GM20000 (cell line): ENCODE results near the gene NUDT1.
A peak's percentile ranks its signal among the peaks of the same experiment; 100 is the strongest.

Experiments
- DNase-seq: peaks from one replicate; pipeline ENCODE4 v3.0.0; 2012; ENCODE audit warnings: low spot score
- CTCF ChIP-seq: IDR thresholded peaks from 2 replicates; pipeline ENCODE4 v1.5.1; 2012; ENCODE audit warnings: mild to moderate bottlenecking, control low read depth; ENCODE audit errors: extremely low read depth, missing control alignments

Gene NUDT1

DNA sequence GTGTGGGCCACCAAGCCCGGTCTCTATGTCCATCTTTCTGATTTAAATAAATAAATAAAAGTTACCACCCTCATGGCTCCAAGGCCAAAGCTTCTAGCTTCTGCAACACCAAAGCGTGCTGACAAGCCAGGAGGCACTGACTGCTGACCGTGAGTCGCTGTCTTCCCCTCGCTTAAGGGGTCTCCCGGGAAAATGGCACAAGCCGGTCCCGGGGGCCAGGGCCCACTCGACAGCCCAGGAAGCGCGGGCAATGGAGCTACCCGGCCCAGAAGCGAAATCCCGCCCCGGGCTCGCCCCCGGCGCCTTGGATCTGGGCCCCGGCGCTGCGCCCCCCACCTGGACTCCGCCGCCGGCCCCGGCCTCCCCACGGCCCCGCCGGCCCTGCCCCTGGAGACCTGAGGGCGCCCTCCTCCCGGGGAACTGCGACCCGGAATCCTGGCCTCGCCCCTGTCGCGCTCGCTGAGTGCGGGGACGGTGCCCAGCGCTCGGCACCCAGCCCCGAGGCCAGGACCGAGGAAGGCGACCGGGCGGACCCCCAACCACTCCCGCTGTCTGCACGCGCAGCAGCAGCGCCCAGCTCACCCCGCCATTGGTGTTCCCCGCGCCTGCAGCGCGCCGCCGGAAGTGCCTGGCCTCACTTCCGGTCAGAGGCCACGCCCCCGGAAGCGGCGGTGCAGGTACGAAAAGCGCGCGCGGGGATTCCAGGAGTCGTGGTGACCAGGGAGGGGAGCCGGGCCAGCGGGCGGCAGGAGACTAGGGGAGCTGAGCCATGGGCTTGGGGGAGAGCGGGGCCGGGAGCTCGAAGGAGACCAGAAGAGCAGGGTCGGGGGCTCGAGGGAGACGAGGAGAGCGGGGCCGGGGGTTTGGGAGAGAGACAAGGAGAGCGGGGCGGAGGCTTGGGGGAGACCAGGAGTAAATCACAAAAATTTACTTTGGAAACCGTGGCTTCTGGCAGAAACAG is at the start of gene NUDT1, which contains the start of gene MRM2:
Gene NUDT1 (plus strand): TSS at position 647 of the 961 bp plus-strand sequence. CDS start 2,349 bp downstream, outside the sequence.
Gene MRM2 (minus strand): TSS at position 626 of the 961 bp plus-strand sequence. CDS start 36 bp downstream, at position 590.
- TF ChIP-seq CTCF, result no peak
- DNase-seq, result peak; percentile 92

DNA sequence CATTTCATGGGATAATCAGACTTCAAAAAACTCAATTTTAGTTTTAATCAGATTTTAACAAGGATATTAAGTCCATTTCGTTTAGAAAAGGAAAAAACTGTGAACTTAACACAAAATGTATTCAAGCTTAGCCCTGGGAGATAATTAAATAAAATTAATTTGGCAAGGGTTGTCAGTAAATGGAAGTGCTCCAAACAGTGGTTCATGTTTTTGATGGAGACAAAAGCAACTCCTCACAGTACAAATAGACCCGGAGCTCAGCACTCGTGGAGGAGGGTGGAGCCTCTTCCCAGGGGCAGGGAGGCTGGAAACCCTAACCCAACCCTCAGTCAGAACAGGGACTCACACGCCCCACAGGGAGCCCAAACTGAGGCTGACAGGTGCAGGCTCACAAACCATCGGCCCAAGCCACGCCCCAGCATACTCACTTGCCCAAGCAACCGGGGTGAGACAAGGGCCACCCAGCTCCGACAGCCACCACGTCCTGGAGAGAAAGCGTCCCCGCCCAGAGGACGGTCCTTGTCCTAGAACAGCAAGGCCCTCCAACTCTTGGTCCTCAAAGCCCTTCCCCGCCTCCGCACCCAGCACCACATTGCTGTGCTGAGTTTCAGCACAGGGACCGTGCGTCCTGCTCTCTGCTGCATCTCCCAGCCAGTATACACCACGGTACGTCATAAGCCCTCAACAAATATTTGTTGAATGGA is 49.0 kb upstream of the NUDT1 start:
- no peak for DNase-seq
- TF ChIP-seq CTCF, result no peak

GRCh38 chr7:2193575-2194305 is 48.3 kb upstream of the NUDT1 start:
- no peak for DNase-seq

GRCh38 chr7:2195400-2196246 is 46.4 kb upstream of the NUDT1 start:
- no peak for DNase-seq

More at GRCh38 chr7:2193575-2194305, 48.3 kb upstream of the NUDT1 start:
- no peak for TF ChIP-seq CTCF

DNA sequence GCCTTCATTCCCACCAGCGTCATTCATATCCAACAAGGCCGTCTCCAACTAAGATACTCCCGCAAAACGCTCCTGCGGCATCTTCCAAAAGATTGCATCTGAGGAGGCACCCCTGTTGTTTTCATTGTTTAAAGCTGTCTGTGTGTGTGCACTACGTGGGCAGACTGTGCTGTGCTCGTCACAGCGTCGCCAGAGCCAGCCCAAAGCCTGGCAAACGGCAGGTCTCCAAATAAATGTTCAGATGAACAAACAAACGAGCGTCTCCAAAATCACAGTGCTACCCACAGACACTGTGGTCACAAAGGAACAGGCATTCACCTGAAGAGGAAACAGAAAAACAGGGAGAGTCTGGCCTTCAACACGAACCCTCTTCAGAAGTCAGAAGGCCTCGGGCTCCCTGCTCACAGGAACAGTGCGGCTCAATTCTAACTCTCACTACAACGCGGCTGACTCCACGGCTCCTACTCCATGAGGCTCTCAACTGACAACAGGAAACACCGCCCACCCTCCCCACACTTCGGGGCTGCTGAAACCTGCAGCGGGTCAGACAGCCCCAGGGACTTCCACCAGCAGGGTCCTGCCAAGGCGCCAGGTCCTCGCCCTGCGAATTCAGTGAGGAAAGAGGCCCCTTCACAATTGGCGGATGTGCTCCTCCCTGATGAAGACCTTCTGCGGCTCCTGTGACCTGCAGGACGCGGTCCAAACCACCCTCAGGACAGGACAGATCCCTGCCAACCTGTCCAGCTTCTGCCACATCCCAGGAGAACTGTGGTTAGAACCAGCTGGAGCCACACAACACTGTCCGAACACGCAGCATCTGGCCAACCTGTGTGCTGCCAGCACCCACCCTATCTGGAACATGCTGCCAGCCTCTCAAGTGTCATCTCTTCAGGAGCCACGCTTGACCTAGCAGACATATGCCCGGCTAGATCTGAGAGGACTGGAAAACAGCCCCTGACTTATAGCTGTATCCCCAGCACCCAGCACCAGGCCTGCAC is 45.3 kb upstream of the NUDT1 start:
- TF ChIP-seq CTCF, result no peak
- DNase-seq, result no peak

More at GRCh38 chr7:2195400-2196246, 46.4 kb upstream of the NUDT1 start:
- TF ChIP-seq CTCF, result no peak
